HCT116 (cell line): ENCODE data around the gene C5orf63. TPM values are rescaled to one million over a fixed set of nuclear protein-coding genes. Genes with fewer than 3 reads are reported as not detected.

Source experiments
- ATAC-seq: fragments of 200-7000 bp; cut with Tn5 transposase; 2 replicates; pipeline ENCODE4 v1.9.1; 2020; ENCODE audit warnings: mild to moderate bottlenecking, moderate library complexity
- BruUV-seq: library from RNA; stranded (reverse); fragments of 400-500 nt; replicated peaks from 2 replicates; lab custom pipeline; 2021; lab: Mats Ljungman, UMichigan
- CTCF ChIA-PET: fragments of 300-600 bp; sonication (Branson Sonifier 250); formaldehyde crosslinking; loops from one replicate; lab custom pipeline; 2021; ENCODE audit warnings: antibody characterized with exemption; lab: Charles Lee
- POLR2A ChIA-PET: fragments of 300-600, 350-600 bp; sonication (Branson Sonifier 250); formaldehyde crosslinking; loops from one replicate; lab custom pipeline; 2021; ENCODE audit warnings: antibody characterized with exemption; lab: Charles Lee
- RAD21 ChIA-PET, 2 experiments: fragments of 300-600 bp; sonication (Branson Sonifier 250); formaldehyde crosslinking; loops; one replicate each; lab custom pipeline; 2023; ENCODE audit warnings: low total read pairs in 2 of 2; ENCODE audit not compliant: uncharacterized antibody in 2 of 2, unreplicated experiment in 2 of 2, low non-redundant PET in 1 of 2; lab: Charles Lee
- DNase-seq: peaks from one replicate; pipeline ENCODE4 v3.0.0-alpha.2; 2010; ENCODE audit warnings: low read depth, low spot score
- H2AFZ ChIP-seq: fragments of 200-600 bp; shearing (Covaris generic), sonication (generic); 2 replicates; pipeline ENCODE4 v1.6.1; 2017; ENCODE audit warnings: low read depth, mixed run types, mixed read lengths, antibody characterized with exemption, low read length; ENCODE audit not compliant: poor library complexity, severe bottlenecking
- H3K27ac ChIP-seq: 2 replicates; pipeline ENCODE4 v1.5.1; 2012; ENCODE audit warnings: low read depth, low read length
- H3K27me3 ChIP-seq: fragments of 200-600 bp; sonication (generic); 2 replicates; pipeline ENCODE4 v1.6.1; 2016; ENCODE audit warnings: mixed run types, low read length, mixed read lengths; ENCODE audit not compliant: insufficient read depth
- H3K36me3 ChIP-seq, 2 experiments: fragments of 200-500 bp in 1 of 2; fragments of 200-600 bp in 1 of 2; sonication (Bioruptor generic) in 1 of 2; sonication (generic) in 1 of 2; 2 replicates each; pipeline versions ENCODE4 v1.5.1 to v1.6.1; 2014 to 2016; ENCODE audit warnings: low read length in 2 of 2, inconsistent platforms in 1 of 2, mixed read lengths in 1 of 2, mixed run types in 1 of 2; ENCODE audit not compliant: insufficient read depth in 2 of 2, control insufficient read depth in 1 of 2
- H3K4me1 ChIP-seq, 2 experiments: fragments of 200-600 bp in 1 of 2; sonication (generic) in 1 of 2; 2 replicates each; pipeline versions ENCODE4 v1.5.1 to v1.6.1; 2012 to 2017; ENCODE audit warnings: low read length in 2 of 2, inconsistent platforms in 1 of 2, mild to moderate bottlenecking in 1 of 2, mixed read lengths in 1 of 2, mixed run types in 1 of 2, moderate library complexity in 1 of 2; ENCODE audit not compliant: insufficient read depth in 2 of 2, control insufficient read depth in 1 of 2
- H3K4me2 ChIP-seq: fragments of 200-600 bp; sonication (generic); 2 replicates; pipeline ENCODE4 v1.6.1; 2017; ENCODE audit warnings: mixed run types, low read length, mixed read lengths
- H3K4me3 ChIP-seq, 2 experiments: fragments of 200-600 bp in 1 of 2; sonication (generic) in 1 of 2; replicated peaks in 1 of 2; 2 replicates each; pipeline ENCODE4 v1.5.1; 2011 to 2016; ENCODE audit warnings: low read length in 2 of 2, control low read depth in 1 of 2, low read depth in 1 of 2, mild to moderate bottlenecking in 1 of 2, mixed read lengths in 1 of 2, mixed run types in 1 of 2
- H3K79me2 ChIP-seq: fragments of 200-600 bp; sonication (generic); 2 replicates; pipeline ENCODE4 v1.6.1; 2017; ENCODE audit warnings: mild to moderate bottlenecking, mixed run types, low read length, moderate library complexity, mixed read lengths; ENCODE audit not compliant: insufficient read depth
- H3K9ac ChIP-seq: fragments of 200-600 bp; sonication (generic); 2 replicates; pipeline ENCODE4 v1.6.1; 2016; ENCODE audit warnings: low read length, mixed read lengths
- H3K9me2 ChIP-seq: fragments of 200-600 bp; sonication (generic), shearing (Covaris generic); 2 replicates; pipeline ENCODE4 v1.6.1; 2017; ENCODE audit warnings: mixed run types, mild to moderate bottlenecking, moderate library complexity; ENCODE audit not compliant: insufficient read depth
- H3K9me3 ChIP-seq, 2 experiments: fragments of 200-500 bp in 1 of 2; fragments of 200-600 bp in 1 of 2; sonication (Bioruptor generic) in 1 of 2; sonication (generic) in 1 of 2; 2 replicates each; pipeline ENCODE4 v1.6.1; 2014 to 2017; ENCODE audit warnings: low read length in 2 of 2, mixed read lengths in 2 of 2, inconsistent platforms in 1 of 2, low read depth in 1 of 2, mild to moderate bottlenecking in 1 of 2, mixed run types in 1 of 2, moderate library complexity in 1 of 2; ENCODE audit not compliant: control insufficient read depth in 1 of 2, insufficient read depth in 1 of 2
- H4K20me1 ChIP-seq: fragments of 200-600 bp; sonication (generic), shearing (Covaris generic); 2 replicates; pipeline ENCODE4 v1.6.1; 2017; ENCODE audit warnings: mixed run types, mild to moderate bottlenecking, moderate library complexity; ENCODE audit not compliant: insufficient read depth
- CBX3 ChIP-seq: IDR thresholded peaks from 2 replicates; pipeline ENCODE4 v1.6.1; 2012; ENCODE audit warnings: low read depth
- CEBPB ChIP-seq: IDR thresholded peaks from 2 replicates; pipeline ENCODE4 v1.6.1; 2012; ENCODE audit warnings: low read depth
- CTCF ChIP-seq, 3 experiments: fragments of 200-600 bp in 1 of 3; sonication (generic) in 1 of 3; IDR thresholded peaks in 2 of 3; conservative IDR thresholded peaks in 1 of 3; 2 replicates each; pipeline ENCODE4 v1.5.1; 2012 to 2017; ENCODE audit warnings: low read depth in 2 of 3, low read length in 2 of 3, antibody characterized with exemption in 1 of 3, borderline replicate concordance in 1 of 3, control low read depth in 1 of 3, mild to moderate bottlenecking in 1 of 3, mixed read lengths in 1 of 3, mixed run types in 1 of 3, moderate library complexity in 1 of 3; ENCODE audit not compliant: insufficient read depth in 1 of 3
- ELF1 ChIP-seq: IDR thresholded peaks from 2 replicates; pipeline ENCODE4 v1.6.1; 2012; ENCODE audit warnings: low read depth, borderline replicate concordance
- EZH2 ChIP-seq: fragments of 200-600 bp; sonication (generic); IDR thresholded peaks from 2 replicates; pipeline ENCODE4 v1.6.1; 2017; ENCODE audit warnings: antibody characterized with exemption, mixed run types
- EZH2phosphoT487 ChIP-seq: fragments of 200-600 bp; IDR thresholded peaks from 2 replicates; pipeline ENCODE4 v1.6.1; 2018; ENCODE audit warnings: antibody characterized with exemption, borderline replicate concordance
- JUND ChIP-seq: IDR thresholded peaks from 2 replicates; pipeline ENCODE4 v1.6.1; 2012
- MAX ChIP-seq: IDR thresholded peaks from 2 replicates; pipeline ENCODE4 v1.6.1; 2012
- POLR2AphosphoS5 ChIP-seq: IDR thresholded peaks from 2 replicates; pipeline ENCODE4 v1.6.1; 2011; ENCODE audit warnings: mild to moderate bottlenecking, low read depth, low read length, moderate library complexity
- REST ChIP-seq: IDR thresholded peaks from 2 replicates; pipeline ENCODE4 v1.6.1; 2012; ENCODE audit warnings: low read depth
- SIN3A ChIP-seq: IDR thresholded peaks from 2 replicates; pipeline ENCODE4 v1.6.1; 2012; ENCODE audit warnings: low read depth
- SP1 ChIP-seq: IDR thresholded peaks from 2 replicates; pipeline ENCODE4 v1.6.1; 2012; ENCODE audit warnings: low read depth
- SRF ChIP-seq: IDR thresholded peaks from 2 replicates; pipeline ENCODE4 v1.6.1; 2012; ENCODE audit warnings: low read depth
- TCF7L2 ChIP-seq: IDR thresholded peaks from 2 replicates; pipeline ENCODE4 v1.7.0; 2011; ENCODE audit warnings: borderline replicate concordance, inconsistent platforms; ENCODE audit not compliant: insufficient read depth, insufficient read length; ENCODE audit errors: extremely low read depth
- YY1 ChIP-seq: IDR thresholded peaks from 2 replicates; pipeline ENCODE4 v1.6.1; 2011; ENCODE audit warnings: low read length, low read depth, moderate library complexity, mild to moderate bottlenecking; ENCODE audit not compliant: insufficient replicate concordance; ENCODE audit errors: extremely low read depth
- ZFX ChIP-seq: fragments of 450-650 bp; IDR thresholded peaks from 2 replicates; pipeline ENCODE4 v1.6.1; 2017
- ZNF274 ChIP-seq: fragments of 200-500 bp; sonication (Bioruptor generic); IDR thresholded peaks from 2 replicates; pipeline ENCODE4 v1.6.1; 2014; ENCODE audit warnings: mild to moderate bottlenecking, low read depth, low read length, inconsistent platforms
- intact Hi-C: fragments of 100-400 bp; cut with micrococcal nuclease; formaldehyde crosslinking; loops from 2 replicates; pipeline ENCODE4 v1.10.0; 2022
- total RNA-seq: library from RNA; stranded (reverse); gene quantifications from one replicate; pipeline ENCODE4 v1.2.1, GENCODE V29; 2021; ENCODE audit not compliant: unreplicated experiment

Gene C5orf63
- total RNA-seq, 1 experiment from 2014 or later: 4.4 TPM

- ATAC-seq: no peak
- Histone ChIP-seq H2AFZ (no peak overlapping the region), H3K4me3 (no peak overlapping the region), H3K27me3 (no peaks in the 10 kb centered on the region), H3K36me3 (no peaks in the 10 kb centered on the region), H3K9me3 (no peaks in the 10 kb centered on the region), H3K4me1 (no peaks in the 10 kb centered on the region), H4K20me1 (no peaks in the 10 kb centered on the region), H3K9me2 (no peaks in the 10 kb centered on the region), H3K27ac (no peak overlapping the region), H3K4me2 (no peak overlapping the region), H3K9ac (no peak overlapping the region), H3K79me2 (no peaks in the 10 kb centered on the region)
- TF ChIP-seq ZNF274 (no peak), SRF (no peak), POLR2AphosphoS5 (no peak), MAX (no peak), ZFX (no peak), SIN3A (no peak), JUND (no peak), ELF1 (no peak), TCF7L2 (no peak), CEBPB (no peak), CTCF (IDR thresholded peaks at IDR 0.05 in 2 of 3, conservative IDR thresholded peaks at IDR 0.05 in 1 of 3; ENCODE audit: borderline replicate concordance in 1 of 3, insufficient read depth in 1 of 3, low read depth in 2 of 3, low read length in 2 of 3) (no peak), EZH2phosphoT487 (no peak), YY1 (no peak), SP1 (no peak), CBX3 (no peak), EZH2 (no peak), REST (no peak)
- no peak for DNase-seq
- intact Hi-C loops: no loop called here
- POLR2A ChIA-PET: no interaction called here
- CTCF ChIA-PET: no interaction called here
- no TSS peak for BruUV-seq
- RAD21 ChIA-PET: no interaction called here
Observed at GRCh38 chr5:127025467-127025866, 47.8 kb downstream of the C5orf63 start.
